SK-N-SH (cell line): ENCODE results near the gene INKA1. TPM values are rescaled to one million over a fixed set of nuclear protein-coding genes. Genes with fewer than 3 reads are reported as not detected.

ENCODE experiments used
- CTCF ChIA-PET: fragments of 300-600, 350-600 bp; formaldehyde crosslinking; extraction: SDS; loops from one replicate; lab custom pipeline; 2021; lab: Yijun Ruan, JAX
- POLR2A ChIA-PET: fragments of 350-600 bp; sonication (Branson Sonifier 250); formaldehyde crosslinking; extraction: SDS; loops from one replicate; lab custom pipeline; 2020; ENCODE audit warnings: antibody characterized with exemption, inconsistent platforms; lab: Yijun Ruan, JAX
- DNase-seq: peaks from one replicate; pipeline ENCODE4 v3.0.0; 2012
- H2AFZ ChIP-seq: fragments of 200-600 bp; sonication (generic); 2 replicates; pipeline ENCODE4 v1.8.1; 2016; ENCODE audit warnings: antibody characterized with exemption, mild to moderate bottlenecking, low read depth
- H3F3A ChIP-seq: fragments of 200-600 bp; sonication (generic); replicated peaks from 2 replicates; pipeline ENCODE3; 2016; ENCODE audit warnings: antibody characterized with exemption, mild to moderate bottlenecking; ENCODE audit not compliant: insufficient read depth
- H3K27ac ChIP-seq, 2 experiments: fragments of 200-500 bp in 1 of 2; fragments of 200-600 bp in 1 of 2; sonication (Bioruptor generic) in 1 of 2; sonication (generic), shearing (Covaris generic) in 1 of 2; 2 replicates each; pipeline versions ENCODE4 v1.5.1 to v1.6.1; 2014 to 2016; ENCODE audit warnings: low read depth in 2 of 2, inconsistent platforms in 1 of 2, low read length in 1 of 2, mild to moderate bottlenecking in 1 of 2, mixed read lengths in 1 of 2
- H3K27me3 ChIP-seq: fragments of 200-600 bp; sonication (generic), shearing (Covaris generic); 2 replicates; pipeline ENCODE4 v1.6.1; 2016; ENCODE audit warnings: mixed run types; ENCODE audit not compliant: insufficient read depth
- H3K36me3 ChIP-seq, 2 experiments: fragments of 200-500 bp in 1 of 2; fragments of 200-600 bp in 1 of 2; sonication (Bioruptor generic) in 1 of 2; sonication (generic) in 1 of 2; replicated peaks in 1 of 2; 2 replicates each; pipeline versions ENCODE3 to v1.5.1; 2014 to 2016; ENCODE audit warnings: low read length in 1 of 2, mild to moderate bottlenecking in 1 of 2; ENCODE audit not compliant: insufficient read depth in 2 of 2, control insufficient read depth in 1 of 2
- H3K4me1 ChIP-seq, 2 experiments: fragments of 200-500 bp in 1 of 2; fragments of 200-600 bp in 1 of 2; sonication (Bioruptor generic) in 1 of 2; sonication (generic), shearing (Covaris generic) in 1 of 2; 2 replicates each; pipeline versions ENCODE4 v1.5.1 to v1.6.1; 2014 to 2016; ENCODE audit warnings: low read depth in 1 of 2, low read length in 1 of 2, mixed run types in 1 of 2; ENCODE audit not compliant: insufficient read depth in 2 of 2, control insufficient read depth in 1 of 2
- H3K4me2 ChIP-seq: fragments of 200-600 bp; sonication (generic), shearing (Covaris generic); 2 replicates; pipeline ENCODE4 v1.6.1; 2017; ENCODE audit warnings: mixed run types
- H3K4me3 ChIP-seq, 2 experiments: fragments of 200-500 bp in 1 of 2; fragments of 200-600 bp in 1 of 2; sonication (Bioruptor generic) in 1 of 2; sonication (generic), shearing (Covaris generic) in 1 of 2; 2 replicates each; pipeline versions ENCODE4 v1.5.1 to v1.8.1; 2014 to 2016; ENCODE audit warnings: low read depth in 2 of 2, inconsistent platforms in 1 of 2, low read length in 1 of 2, mild to moderate bottlenecking in 1 of 2, mixed read lengths in 1 of 2, moderate library complexity in 1 of 2
- H3K79me2 ChIP-seq: fragments of 200-600 bp; sonication (generic); 2 replicates; pipeline ENCODE4 v1.8.1; 2017; ENCODE audit warnings: mild to moderate bottlenecking; ENCODE audit not compliant: insufficient read depth
- H3K9ac ChIP-seq: fragments of 200-600 bp; sonication (generic); 2 replicates; pipeline ENCODE4 v1.6.1; 2017; ENCODE audit warnings: mixed run types
- H3K9me2 ChIP-seq: fragments of 200-600 bp; sonication (generic); 2 replicates; pipeline ENCODE4 v1.6.1; 2017; ENCODE audit warnings: mixed run types
- H3K9me3 ChIP-seq: fragments of 200-600 bp; sonication (generic); 2 replicates; pipeline ENCODE4 v1.6.1; 2017; ENCODE audit warnings: mixed run types, mild to moderate bottlenecking, moderate library complexity
- H4K20me1 ChIP-seq: fragments of 200-600 bp; sonication (generic); 2 replicates; pipeline ENCODE4 v1.6.1; 2017; ENCODE audit warnings: mild to moderate bottlenecking, mixed run types; ENCODE audit not compliant: insufficient read depth
- CHD2 ChIP-seq: fragments of 150-350 bp; IDR thresholded peaks from 2 replicates; pipeline ENCODE4 v1.6.1; 2018; ENCODE audit warnings: low read length; ENCODE audit not compliant: partially characterized antibody
- CTCF ChIP-seq: fragments of 200-600 bp; sonication (generic); IDR thresholded peaks from 2 replicates; pipeline ENCODE4 v1.6.1; 2017; ENCODE audit warnings: antibody characterized with exemption, mild to moderate bottlenecking, moderate library complexity
- FOSL2 ChIP-seq: IDR thresholded peaks from 2 replicates; pipeline ENCODE4 v1.4.0; 2012; ENCODE audit warnings: low read depth, mild to moderate bottlenecking, moderate library complexity, borderline replicate concordance
- FOXJ3 ChIP-seq: sonication (generic); formaldehyde crosslinking; IDR thresholded peaks from 2 replicates; pipeline ENCODE4 v1.5.1; 2020; ENCODE audit warnings: mild to moderate bottlenecking, missing genetic modification reagents
- FOXM1 ChIP-seq: IDR thresholded peaks from 2 replicates; pipeline ENCODE4 v1.4.0; 2012; ENCODE audit warnings: low read depth, mild to moderate bottlenecking
- GATA2 ChIP-seq: sonication (generic); formaldehyde crosslinking; IDR thresholded peaks from 2 replicates; pipeline ENCODE4 v1.5.0; 2020; ENCODE audit warnings: mild to moderate bottlenecking, missing genetic modification reagents
- IRF3 ChIP-seq: fragments of 150-350 bp; IDR thresholded peaks from 2 replicates; pipeline ENCODE4 v1.6.1; 2016; ENCODE audit warnings: mild to moderate bottlenecking, low read depth, low read length
- MAX ChIP-seq: IDR thresholded peaks from 2 replicates; pipeline ENCODE4 v1.4.0; 2012; ENCODE audit warnings: low read depth
- NFIC ChIP-seq: IDR thresholded peaks from 2 replicates; pipeline ENCODE4 v1.4.0; 2012; ENCODE audit warnings: borderline replicate concordance
- NRF1 ChIP-seq: IDR thresholded peaks from 2 replicates; pipeline ENCODE4 v1.6.1; 2012; ENCODE audit warnings: low read depth, mild to moderate bottlenecking, low read length
- POLR2AphosphoS5 ChIP-seq: IDR thresholded peaks from 2 replicates; pipeline ENCODE4 v1.6.1; 2012; ENCODE audit warnings: low read depth, low read length
- RAD21 ChIP-seq: IDR thresholded peaks from 2 replicates; pipeline ENCODE4 v1.6.1; 2012; ENCODE audit warnings: mild to moderate bottlenecking, low read length
- RCOR1 ChIP-seq: fragments of 150-350 bp; IDR thresholded peaks from 2 replicates; pipeline ENCODE4 v1.6.1; 2017; ENCODE audit warnings: antibody characterized with exemption, low read length
- RFX5 ChIP-seq: IDR thresholded peaks from 2 replicates; pipeline ENCODE4 v1.6.1; 2012; ENCODE audit warnings: mild to moderate bottlenecking, improper control_type of control experiment, low read length
- RXRA ChIP-seq: IDR thresholded peaks from 2 replicates; pipeline ENCODE4 v1.4.0; 2012; ENCODE audit warnings: low read depth, mild to moderate bottlenecking, borderline replicate concordance
- SIN3A ChIP-seq: IDR thresholded peaks from 2 replicates; pipeline ENCODE4 v1.6.1; 2012; ENCODE audit warnings: low read depth, mild to moderate bottlenecking, low read length, moderate library complexity, borderline replicate concordance
- TAF1 ChIP-seq: IDR thresholded peaks from 2 replicates; pipeline ENCODE4 v1.6.1; 2012; ENCODE audit warnings: low read depth, mild to moderate bottlenecking, low read length, moderate library complexity, borderline replicate concordance
- USF1 ChIP-seq: IDR thresholded peaks from 2 replicates; pipeline ENCODE4 v1.4.0; 2012; ENCODE audit warnings: low read depth, borderline replicate concordance
- USF2 ChIP-seq: fragments of 150-350 bp; IDR thresholded peaks from 2 replicates; pipeline ENCODE4 v1.6.1; 2017; ENCODE audit warnings: antibody characterized with exemption, low read length, low read depth, borderline replicate concordance
- WGBS: methylation state at CpG from one replicate; pipeline ENCODE4 v1.1.6; 2017; ENCODE audit warnings: low lambda C conversion rate; 5-methylcytosine and 5-hydroxymethylcytosine counted together
- polyA plus RNA-seq, 3 experiments: library from polyadenylated mRNA; depleted of rRNA; stranded (reverse); fragments of >200 nt; gene quantifications; 2 replicates each; pipeline ENCODE4 v1.2.3, GENCODE V29; 2012

Gene INKA1
- polyA plus RNA-seq, 1 of the 3 experiments (the other 2 are of a cell fraction): 3.4 TPM

- POLR2A ChIA-PET: no interaction called here
- H3K79me2 ChIP-seq: peaks cover 97% of the 10 kb centered on the region
- CTCF ChIA-PET: interaction anchor here (1.2 to 1.5 kb wide), 2 partner anchors 14 to 33 kb away, joined by 5 to 6 read pairs; partner anchors contain the start of gene INKA1
- no peaks in the 10 kb centered on the region for H3K9me3 ChIP-seq
- H3K4me3 ChIP-seq: no peak overlapping the region
- H2AFZ ChIP-seq: no peak overlapping the region
- DNase-seq: no peak
- no peaks in the 10 kb centered on the region for H3K9me2 ChIP-seq
- peaks cover 60% of the 10 kb centered on the region for H4K20me1 ChIP-seq
- peak overlapping the region in 1 of 2 experiments; percentile 22; a peak in 1 of 4 replicates for H3K27ac ChIP-seq
- TF ChIP-seq SIN3A (no peak), MAX (no peak), FOSL2 (no peak)
- H3K27me3 ChIP-seq: no peaks in the 10 kb centered on the region
- H3K4me2 ChIP-seq: no peak overlapping the region
- H3F3A ChIP-seq: peaks cover 19% of the 10 kb centered on the region
- peaks cover 0 to 7% of the 10 kb centered on the region in 2 experiments for H3K36me3 ChIP-seq
- H3K4me1 ChIP-seq: no peaks in the 10 kb centered on the region
- no peak overlapping the region for H3K9ac ChIP-seq
These were observed 33.1 kb upstream of the INKA1 start for GRCh38 chr3:49769926-49770325.

GRCh38 chr3:49771340-49771938 lies 31.6 kb upstream of the INKA1 start:
- no peak for DNase-seq
- Histone ChIP-seq H3K4me2 (no peak overlapping the region), H3K79me2 (peaks cover 96% of the 10 kb centered on the region), H2AFZ (no peak overlapping the region), H3K9ac (no peak overlapping the region), H3F3A (peaks cover 19% of the 10 kb centered on the region), H3K27ac (no peak overlapping the region; a peak in 1 of 4 replicates), H3K36me3 (peaks cover 0 to 10% of the 10 kb centered on the region in 2 experiments), H3K27me3 (no peaks in the 10 kb centered on the region), H4K20me1 (peaks cover 66% of the 10 kb centered on the region), H3K9me3 (no peaks in the 10 kb centered on the region), H3K4me3 (no peak overlapping the region), H3K4me1 (peaks cover 0 to 5% of the 10 kb centered on the region in 2 experiments; a peak in 1 of 4 replicates), H3K9me2 (no peaks in the 10 kb centered on the region)
- ChIA-PET POLR2A (no interaction called here), CTCF (interaction anchor here (1.3 kb wide), 1 partner anchor 102 kb away, joined by 3 read pairs; no protein-coding TSS in a partner anchor)
- TF ChIP-seq FOXJ3: no peak
- TF ChIP-seq NFIC: no peak
- TF ChIP-seq NRF1: no peak
- no peak for TF ChIP-seq RCOR1
- no peak for TF ChIP-seq FOSL2
- no peak for TF ChIP-seq IRF3
- TF ChIP-seq USF2: no peak
- no peak for TF ChIP-seq RXRA
- TF ChIP-seq CHD2: no peak
- no peak for TF ChIP-seq RAD21
- TF ChIP-seq USF1: no peak
- no peak for TF ChIP-seq SIN3A
- no peak for TF ChIP-seq CTCF
- TF ChIP-seq GATA2 (CRISPR knock-in tag): no peak
- no peak for TF ChIP-seq TAF1
- TF ChIP-seq RFX5: no peak
- no peak for TF ChIP-seq POLR2AphosphoS5
- TF ChIP-seq FOXM1: no peak
- 91% methylated on average over 1 of the region's 1 CpG for WGBS
